VCaP (cell line): ENCODE data around the gene ZNF362.

ENCODE experiments used
- H3K27ac ChIP-seq: fragments of 450-650 bp; 2 replicates; pipeline ENCODE4 v1.5.1; 2017
- TF ChIP-seq, protein P1 (sequence below): fragments of 450-650 bp; conservative IDR thresholded peaks from 2 replicates; pipeline ENCODE4 v1.5.1; 2017; ENCODE audit warnings: mild to moderate bottlenecking, moderate library complexity

The ZNF362 gene

DNA sequence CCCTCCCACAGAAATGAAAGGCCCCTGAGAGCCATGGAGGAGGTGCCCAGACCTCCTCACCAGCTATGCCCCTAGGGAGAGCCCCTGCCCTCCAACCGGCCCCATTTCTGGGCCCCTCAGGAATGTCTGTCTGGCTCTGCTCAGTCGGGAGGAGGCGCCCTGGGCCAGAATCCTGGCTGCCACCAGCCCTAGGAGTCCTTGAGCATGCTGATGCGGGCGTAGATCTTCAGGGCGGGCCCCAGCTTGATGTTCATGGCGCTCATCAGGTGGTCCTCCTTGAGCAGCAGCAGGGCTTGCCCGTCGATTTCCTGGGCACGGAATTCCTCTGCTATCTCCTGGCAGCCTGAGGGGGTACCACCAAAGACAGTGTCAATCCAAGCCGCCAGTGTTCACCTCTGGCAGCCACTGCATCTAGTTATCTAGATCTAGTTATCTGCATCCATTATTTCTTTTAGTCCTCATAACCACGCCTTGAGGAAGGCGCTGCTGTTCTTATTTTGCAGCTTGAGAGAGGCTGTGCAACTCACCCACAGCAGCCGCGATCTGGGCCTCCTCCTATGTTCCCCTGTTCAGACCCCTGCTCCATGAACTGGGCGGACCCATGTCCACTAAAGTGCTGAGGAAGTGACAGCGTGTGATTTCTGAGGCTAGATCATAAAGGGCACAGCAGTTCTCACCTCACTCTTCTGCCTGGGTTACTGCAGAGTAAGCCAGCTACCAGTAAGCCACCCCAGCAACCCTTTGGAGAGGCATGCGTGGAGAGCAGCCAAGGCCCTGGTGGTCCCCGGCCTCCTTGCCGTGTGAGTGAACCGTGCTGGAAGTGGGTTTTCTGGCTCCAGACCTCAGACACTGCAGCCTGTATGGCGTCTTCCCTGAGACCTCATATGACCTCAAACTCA, 68.6 kb downstream of the ZNF362 start:
- TF ChIP-seq, protein P1, sequence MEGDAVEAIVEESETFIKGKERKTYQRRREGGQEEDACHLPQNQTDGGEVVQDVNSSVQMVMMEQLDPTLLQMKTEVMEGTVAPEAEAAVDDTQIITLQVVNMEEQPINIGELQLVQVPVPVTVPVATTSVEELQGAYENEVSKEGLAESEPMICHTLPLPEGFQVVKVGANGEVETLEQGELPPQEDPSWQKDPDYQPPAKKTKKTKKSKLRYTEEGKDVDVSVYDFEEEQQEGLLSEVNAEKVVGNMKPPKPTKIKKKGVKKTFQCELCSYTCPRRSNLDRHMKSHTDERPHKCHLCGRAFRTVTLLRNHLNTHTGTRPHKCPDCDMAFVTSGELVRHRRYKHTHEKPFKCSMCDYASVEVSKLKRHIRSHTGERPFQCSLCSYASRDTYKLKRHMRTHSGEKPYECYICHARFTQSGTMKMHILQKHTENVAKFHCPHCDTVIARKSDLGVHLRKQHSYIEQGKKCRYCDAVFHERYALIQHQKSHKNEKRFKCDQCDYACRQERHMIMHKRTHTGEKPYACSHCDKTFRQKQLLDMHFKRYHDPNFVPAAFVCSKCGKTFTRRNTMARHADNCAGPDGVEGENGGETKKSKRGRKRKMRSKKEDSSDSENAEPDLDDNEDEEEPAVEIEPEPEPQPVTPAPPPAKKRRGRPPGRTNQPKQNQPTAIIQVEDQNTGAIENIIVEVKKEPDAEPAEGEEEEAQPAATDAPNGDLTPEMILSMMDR = no peak
- no peak overlapping the region for H3K27ac ChIP-seq

GRCh38 chr1:33326785-33327184, 70.5 kb downstream of the ZNF362 start:
- H3K27ac ChIP-seq = peak overlapping the region; percentile 79
- TF ChIP-seq, protein P1 = no peak

- peak overlapping the region; percentile 79 for H3K27ac ChIP-seq
- TF ChIP-seq, protein P1 = no peak
These were observed 71.5 kb downstream of the ZNF362 start for GRCh38 chr1:33327587-33328325.

GRCh38 chr1:33328817-33329216, 72.5 kb downstream of the ZNF362 start:
- H3K27ac ChIP-seq = peak overlapping the region; percentile 79
- TF ChIP-seq, protein P1 = no peak

GRCh38 chr1:33329600-33330305, 73.5 kb downstream of the ZNF362 start:
- peak overlapping the region; percentile 79 for H3K27ac ChIP-seq
- TF ChIP-seq, protein P1 = no peak

- TF ChIP-seq, protein P1 = no peak
- H3K27ac ChIP-seq = peak overlapping the region; percentile 79
These were observed 74.1 kb downstream of the ZNF362 start for GRCh38 chr1:33330361-33330890.
